Measurements from ENCODE around the gene TM9SF4. TPM values are rescaled to one million over a fixed set of nuclear protein-coding genes. Genes with fewer than 3 reads are reported as not detected.

Gene TM9SF4
- polyA plus RNA-seq, 1 donor (not counting 4 experiments of a cell fraction or from before 2014, with no cell fraction given), result 49.4 TPM

DNA sequence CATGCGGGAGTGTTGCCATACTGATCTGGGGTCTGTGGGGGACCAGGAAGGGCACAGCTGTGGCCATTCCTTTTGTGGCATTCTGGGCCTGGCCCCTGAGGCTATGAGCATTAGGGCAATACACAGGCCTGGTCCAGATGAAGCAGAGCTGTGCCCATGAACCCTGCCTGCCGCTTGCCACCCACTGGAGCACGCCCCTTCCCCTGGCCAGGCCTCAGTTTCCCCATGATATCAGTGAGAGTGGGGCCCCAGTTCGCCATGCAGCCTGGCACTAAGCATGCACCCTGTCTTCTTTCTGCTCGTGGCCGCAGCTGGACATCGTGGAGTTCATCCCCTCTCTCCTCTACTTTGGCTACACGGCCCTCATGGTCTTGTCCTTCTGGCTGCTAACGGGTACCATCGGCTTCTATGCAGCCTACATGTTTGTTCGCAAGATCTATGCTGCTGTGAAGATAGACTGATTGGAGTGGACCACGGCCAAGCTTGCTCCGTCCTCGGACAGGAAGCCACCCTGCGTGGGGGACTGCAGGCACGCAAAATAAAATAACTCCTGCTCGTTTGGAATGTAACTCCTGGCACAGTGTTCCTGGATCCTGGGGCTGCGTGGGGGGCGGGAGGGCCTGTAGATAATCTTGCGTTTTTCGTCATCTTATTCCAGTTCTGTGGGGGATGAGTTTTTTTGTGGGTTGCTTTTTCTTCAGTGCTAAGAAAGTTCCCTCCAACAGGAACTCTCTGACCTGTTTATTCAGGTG, 55.6 kb downstream of the TM9SF4 start:
- no peak overlapping the region for H3K4me3 ChIP-seq (ENCODE audit: control insufficient read depth in 2 of 3, extremely low read depth in 1 of 3, insufficient read depth in 2 of 3, low read depth in 1 of 3, low read length in 3 of 3)
- no peak overlapping the region for H3K4me2 ChIP-seq (ENCODE audit: control insufficient read depth, extremely low read depth, insufficient read depth, low read depth, low read length)
- H3K36me3 ChIP-seq (ENCODE audit: control insufficient read depth in 2 of 2, extremely low read depth in 1 of 2, insufficient read depth in 2 of 2, low read length in 2 of 2), result peaks cover 24 to 33% of the 10 kb centered on the region in 2 experiments
- dilution Hi-C loops (cut with MboI; ENCODE audit: extremely low pct_ligation_motif_present, low sequenced_read_pairs), result no loop called here
- no peak for FAIRE-seq
- H3K9me1 ChIP-seq (ENCODE audit: control insufficient read depth, extremely low read depth, insufficient read depth, low read length), result no peaks in the 10 kb centered on the region
- H3K27me3 ChIP-seq (ENCODE audit: control insufficient read depth, extremely low read depth, insufficient read depth, low read length), result no peaks in the 10 kb centered on the region
- H3K9me3 ChIP-seq (ENCODE audit: control insufficient read depth, low read depth, low read length), result no peaks in the 10 kb centered on the region
- H3K9ac ChIP-seq (ENCODE audit: control insufficient read depth, extremely low read depth, insufficient read depth, low read length), result no peak overlapping the region
- no peaks in the 10 kb centered on the region for H3K4me1 ChIP-seq (ENCODE audit: control insufficient read depth, extremely low read depth, insufficient read depth, low read length)
- no peak overlapping the region for H2AFZ ChIP-seq (ENCODE audit: control insufficient read depth, low read length)
- no peaks in the 10 kb centered on the region for H3K79me2 ChIP-seq (ENCODE audit: control insufficient read depth, insufficient read depth, low read length)
- TF ChIP-seq CTCF (optimal IDR thresholded peaks at IDR 0.05 in 1 of 3, IDR thresholded peaks at IDR 0.05 in 1 of 3, conservative IDR thresholded peaks at IDR 0.05 in 1 of 3; ENCODE audit: extremely low read depth in 1 of 3, insufficient read depth in 2 of 3, low read length in 3 of 3) (no peak), EZH2 (IDR thresholded peaks at IDR 0.05; ENCODE audit: low read length) (no peak)
- DNase-seq (ENCODE audit: low read depth, low spot score), result no peak
- H4K20me1 ChIP-seq (ENCODE audit: control insufficient read depth, extremely low read depth, insufficient read depth, low read length), result no peaks in the 10 kb centered on the region
- H3K27ac ChIP-seq (ENCODE audit: control insufficient read depth, insufficient read depth, low read length), result no peak overlapping the region

GRCh38 chr20:32165836-32166545, 56.5 kb downstream of the TM9SF4 start:
- Histone ChIP-seq H3K4me3 (ENCODE audit: control insufficient read depth in 2 of 3, extremely low read depth in 1 of 3, insufficient read depth in 2 of 3, low read depth in 1 of 3, low read length in 3 of 3) (no peak overlapping the region), H3K9me1 (ENCODE audit: control insufficient read depth, extremely low read depth, insufficient read depth, low read length) (no peaks in the 10 kb centered on the region), H3K4me2 (ENCODE audit: control insufficient read depth, extremely low read depth, insufficient read depth, low read depth, low read length) (no peak overlapping the region), H3K9ac (ENCODE audit: control insufficient read depth, extremely low read depth, insufficient read depth, low read length) (no peak overlapping the region), H3K36me3 (ENCODE audit: control insufficient read depth in 2 of 2, extremely low read depth in 1 of 2, insufficient read depth in 2 of 2, low read length in 2 of 2) (peaks cover 24 to 30% of the 10 kb centered on the region in 2 experiments), H3K27ac (ENCODE audit: control insufficient read depth, insufficient read depth, low read length) (no peak overlapping the region), H3K9me3 (ENCODE audit: control insufficient read depth, low read depth, low read length) (no peaks in the 10 kb centered on the region), H3K79me2 (ENCODE audit: control insufficient read depth, insufficient read depth, low read length) (no peaks in the 10 kb centered on the region), H3K4me1 (ENCODE audit: control insufficient read depth, extremely low read depth, insufficient read depth, low read length) (no peaks in the 10 kb centered on the region), H4K20me1 (ENCODE audit: control insufficient read depth, extremely low read depth, insufficient read depth, low read length) (no peaks in the 10 kb centered on the region), H3K27me3 (ENCODE audit: control insufficient read depth, extremely low read depth, insufficient read depth, low read length) (no peaks in the 10 kb centered on the region), H2AFZ (ENCODE audit: control insufficient read depth, low read length) (no peak overlapping the region)
- TF ChIP-seq EZH2 (IDR thresholded peaks at IDR 0.05; ENCODE audit: low read length) (no peak), CTCF (optimal IDR thresholded peaks at IDR 0.05 in 1 of 3, IDR thresholded peaks at IDR 0.05 in 1 of 3, conservative IDR thresholded peaks at IDR 0.05 in 1 of 3; ENCODE audit: extremely low read depth in 1 of 3, insufficient read depth in 2 of 3, low read length in 3 of 3) (no peak)
- DNase-seq (ENCODE audit: low read depth, low spot score), result no peak
- no peak for FAIRE-seq
- dilution Hi-C loops (cut with MboI; ENCODE audit: extremely low pct_ligation_motif_present, low sequenced_read_pairs), result no loop called here

All from keratinocyte (primary cell).